ENCODE measurements around the gene CD164.
"Not testable (repeated sequence)": the region's sequence is repeated elsewhere in the genome, so short reads cannot be mapped to it uniquely, and the experiment has no call there.

Gene CD164

DNA sequence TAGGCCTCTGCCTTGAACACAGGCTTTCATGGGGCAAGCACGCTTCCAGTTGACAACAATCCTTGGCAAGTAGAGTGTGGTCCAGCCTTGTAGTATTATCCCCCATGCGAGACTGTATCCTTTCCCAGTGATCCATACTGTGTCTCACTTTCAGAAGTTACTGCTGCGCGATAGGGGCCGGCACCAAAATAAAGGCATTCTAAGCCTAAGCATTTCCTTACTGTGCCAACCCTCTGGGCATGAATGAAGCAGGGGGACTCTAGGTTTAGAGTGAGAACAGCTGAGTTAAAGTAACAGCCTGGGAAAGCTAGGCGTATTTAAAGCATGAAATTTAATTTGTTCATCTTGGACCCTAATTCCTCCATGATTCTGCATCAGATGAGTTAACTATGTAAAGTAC, 39.4 kb downstream of the CD164 start:
- no peak for DNase-seq (ENCODE audit: low read depth)

DNA sequence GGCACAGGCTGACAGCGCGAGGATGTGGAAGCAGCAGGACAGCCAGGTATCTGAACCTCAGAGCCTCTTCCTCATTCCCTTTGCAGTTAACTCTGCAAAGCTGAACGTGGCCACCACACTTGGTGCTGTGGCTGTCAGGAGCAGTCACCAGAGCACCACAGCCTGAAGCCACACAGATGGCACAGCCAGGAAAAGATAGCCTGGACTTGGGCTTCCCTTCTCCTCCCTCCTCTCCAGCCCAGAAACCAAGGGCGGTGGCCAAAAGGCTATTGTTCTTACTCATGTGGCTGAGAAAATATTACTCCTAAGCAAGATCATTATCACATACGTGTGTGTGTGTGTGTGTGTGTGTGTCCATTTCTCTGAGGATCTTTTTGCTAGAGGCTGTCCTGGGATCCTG, 39.8 kb downstream of the CD164 start:
- DNase-seq (ENCODE audit: low read depth), result no peak

DNA sequence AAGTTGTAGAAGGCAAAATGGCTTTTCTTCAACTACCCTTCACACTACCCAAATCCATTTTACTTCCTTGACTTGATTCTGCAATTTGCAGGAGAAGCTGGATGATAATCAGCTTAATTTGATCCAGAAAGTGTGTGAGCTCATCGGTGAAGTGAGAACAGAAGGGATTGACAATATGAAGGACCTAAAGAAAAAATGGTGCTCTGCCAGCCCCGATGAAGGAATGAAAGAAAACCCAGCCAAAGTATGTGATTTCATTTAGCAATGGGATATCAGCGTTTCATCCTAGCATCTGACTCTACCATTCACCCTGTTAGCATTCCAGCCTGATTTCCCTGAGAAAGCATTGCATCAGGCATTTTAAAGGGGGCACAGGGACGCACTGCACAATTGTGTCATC, 41.5 kb downstream of the CD164 start:
- no peak for DNase-seq (ENCODE audit: low read depth)

DNA sequence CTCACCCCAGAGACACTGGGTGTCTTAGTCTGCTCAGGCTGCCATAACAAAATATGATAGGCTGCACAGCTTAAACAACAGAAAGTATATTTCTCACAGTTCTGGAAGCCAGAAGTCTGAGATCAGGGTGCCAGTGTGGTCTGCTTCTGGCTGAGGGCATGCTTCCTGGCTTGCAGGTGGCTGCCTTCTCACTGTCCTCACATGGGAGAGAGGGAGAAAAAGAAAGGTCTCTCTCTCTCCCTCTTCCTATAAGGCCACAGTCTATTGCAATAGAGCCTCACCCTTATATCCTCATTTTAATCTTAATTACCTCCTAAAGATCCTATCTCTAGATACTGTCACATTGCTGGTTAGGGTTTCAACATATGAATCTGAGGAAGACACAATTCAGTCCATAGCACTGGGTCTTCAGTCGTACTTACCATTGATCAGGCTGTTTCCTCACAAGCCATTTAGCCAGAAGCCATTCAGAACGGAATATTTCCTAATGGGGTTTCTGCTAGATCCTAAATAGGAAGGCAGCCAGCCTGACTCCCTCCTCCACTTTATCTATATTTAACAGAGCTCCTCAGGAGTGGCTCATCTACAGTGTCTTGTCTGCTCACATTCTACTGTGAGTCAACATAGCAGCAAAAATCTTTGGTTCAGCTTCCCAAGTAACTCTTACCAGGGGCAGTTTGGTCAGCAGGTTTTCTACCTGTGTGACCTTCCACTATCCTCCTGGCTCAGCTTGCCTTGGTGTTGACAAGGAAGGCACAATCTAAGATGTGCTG, 42.2 kb downstream of the CD164 start:
- no peak for DNase-seq (ENCODE audit: low read depth)

DNA sequence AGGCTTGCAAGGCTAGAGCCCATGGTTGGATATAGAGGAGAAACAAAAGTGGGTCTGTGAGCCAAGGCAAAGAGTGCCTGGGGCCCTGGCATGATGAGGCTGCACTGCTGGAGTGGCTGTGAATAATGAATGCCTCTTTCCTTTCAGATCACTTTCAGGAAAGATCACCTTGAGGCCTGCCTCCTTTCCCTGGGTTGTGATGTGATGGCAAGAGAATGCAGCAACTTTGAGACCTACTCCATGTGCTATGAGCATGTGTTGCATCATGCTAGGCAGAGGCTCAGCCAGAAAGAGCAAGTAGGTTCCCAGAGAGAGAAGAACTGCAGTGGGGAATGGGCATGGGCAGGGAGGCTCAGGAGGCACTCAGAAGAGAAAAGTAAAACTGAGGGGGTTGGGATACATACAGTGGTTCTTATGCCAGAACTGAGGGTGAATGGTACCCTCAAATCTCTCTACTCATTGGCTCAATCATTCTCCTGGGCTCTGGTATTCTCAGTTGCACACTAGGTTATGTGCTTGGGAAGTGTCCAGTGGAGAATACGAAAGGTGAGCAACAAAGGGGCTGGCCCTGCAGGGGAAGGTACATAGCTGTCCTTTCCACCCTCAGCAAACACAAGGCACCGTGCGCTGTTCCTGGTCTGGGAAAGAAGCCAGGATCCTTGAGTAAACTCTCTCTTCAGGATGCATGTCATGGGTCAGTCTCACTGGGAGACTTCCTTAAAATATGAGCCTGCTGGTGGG, 45.9 kb downstream of the CD164 start:
- DNase-seq (ENCODE audit: low read depth), result no peak

DNA sequence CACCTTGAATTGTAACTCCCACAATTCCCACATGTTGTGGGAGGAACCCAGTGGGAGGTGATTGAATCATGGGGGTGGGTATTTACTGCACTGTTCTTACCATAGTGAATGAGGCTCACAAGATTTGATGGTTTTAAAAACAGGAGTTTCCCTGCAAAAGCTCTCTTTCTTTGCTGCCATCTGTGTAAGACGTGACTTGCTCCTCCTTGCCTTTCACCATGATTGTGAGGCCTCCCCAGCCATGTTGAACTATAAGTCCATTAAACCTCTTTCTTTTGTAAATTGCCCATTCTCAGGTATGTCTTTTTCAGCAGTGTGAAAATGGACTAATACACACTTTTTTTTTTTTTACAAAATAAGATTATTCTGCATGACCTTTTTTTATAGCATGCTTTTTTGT, 48.4 kb downstream of the CD164 start:
- DNase-seq (ENCODE audit: low read depth), result not testable (repeated sequence)

DNA sequence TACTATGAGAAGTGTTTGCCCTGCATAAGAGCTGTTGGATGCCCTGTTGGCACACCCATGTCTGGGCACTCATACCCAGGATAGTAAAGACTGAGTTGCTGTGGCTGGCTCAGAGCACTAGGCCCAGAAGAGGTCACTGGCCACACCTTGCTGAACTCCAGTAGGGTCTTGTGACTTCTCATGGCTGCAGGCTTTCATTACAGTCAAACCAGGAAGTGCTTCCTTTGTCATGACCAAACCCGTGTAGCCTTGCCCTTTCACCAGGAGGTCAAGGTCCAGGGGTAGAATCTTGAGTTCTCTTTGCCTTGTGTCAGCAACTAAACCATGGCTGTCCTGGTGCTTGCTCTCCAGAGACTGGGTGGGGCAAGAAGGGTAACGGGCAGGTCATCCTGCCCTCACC, 49.5 kb downstream of the CD164 start:
- DNase-seq (ENCODE audit: low read depth), result no peak

DNA sequence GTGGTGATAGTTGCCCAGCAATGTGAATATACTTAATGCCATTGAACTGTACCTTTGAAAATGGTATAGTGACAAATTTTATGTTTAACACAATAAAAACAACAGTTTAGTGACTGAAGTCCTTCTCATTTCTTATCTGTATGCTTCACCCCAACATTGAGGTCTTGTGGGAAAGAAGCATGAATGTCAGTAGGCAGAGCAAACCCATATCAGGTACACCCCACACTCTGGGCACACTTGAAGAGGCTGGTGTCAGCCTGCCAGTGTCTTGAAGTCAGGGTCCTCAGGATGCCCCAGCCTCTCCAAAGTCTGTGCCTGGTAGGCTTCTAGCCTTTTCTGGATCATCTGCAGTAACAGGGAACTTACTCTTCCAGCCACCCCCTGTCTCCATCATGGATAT, 51.2 kb downstream of the CD164 start:
- no peak for DNase-seq (ENCODE audit: low read depth)

DNA sequence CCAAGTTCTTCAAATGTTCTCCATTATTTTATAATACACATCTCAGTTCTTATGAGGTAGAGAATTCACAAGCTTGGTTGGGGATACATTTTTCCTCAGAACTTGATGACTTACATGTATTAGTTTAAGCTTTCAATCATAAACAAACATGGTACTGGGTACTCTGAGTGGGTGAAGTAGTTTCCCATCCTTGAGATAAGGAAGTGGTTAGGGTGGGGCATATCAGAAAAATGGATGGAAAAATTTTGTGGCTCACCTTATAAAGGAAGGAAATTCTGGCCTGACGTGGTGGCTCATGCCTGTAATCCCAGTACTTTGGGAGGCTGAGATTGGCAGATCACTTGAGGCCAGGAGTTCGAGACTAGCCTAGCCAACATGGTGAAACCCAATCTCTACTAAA, 52.0 kb downstream of the CD164 start:
- no peak for DNase-seq (ENCODE audit: low read depth)

DNA sequence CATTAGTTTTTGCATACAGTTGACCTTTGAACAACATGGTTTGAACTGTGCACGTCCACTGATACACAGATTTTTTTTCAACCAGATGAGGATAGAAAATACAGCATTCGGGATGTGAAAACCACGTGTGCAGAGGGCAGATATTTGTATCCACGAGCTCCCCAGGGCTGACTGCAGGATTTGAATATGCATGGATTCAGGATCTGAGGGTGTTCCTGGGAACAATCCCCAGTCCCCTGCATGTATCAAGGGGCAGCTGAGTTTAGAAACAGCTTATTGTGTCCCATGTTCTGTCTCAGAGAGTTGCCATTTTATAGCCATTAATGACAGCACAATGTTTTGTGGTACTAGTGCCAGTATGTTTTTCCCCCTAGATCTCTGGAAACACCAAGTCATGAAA, 53.6 kb downstream of the CD164 start:
- DNase-seq (ENCODE audit: low read depth), result no peak

DNA sequence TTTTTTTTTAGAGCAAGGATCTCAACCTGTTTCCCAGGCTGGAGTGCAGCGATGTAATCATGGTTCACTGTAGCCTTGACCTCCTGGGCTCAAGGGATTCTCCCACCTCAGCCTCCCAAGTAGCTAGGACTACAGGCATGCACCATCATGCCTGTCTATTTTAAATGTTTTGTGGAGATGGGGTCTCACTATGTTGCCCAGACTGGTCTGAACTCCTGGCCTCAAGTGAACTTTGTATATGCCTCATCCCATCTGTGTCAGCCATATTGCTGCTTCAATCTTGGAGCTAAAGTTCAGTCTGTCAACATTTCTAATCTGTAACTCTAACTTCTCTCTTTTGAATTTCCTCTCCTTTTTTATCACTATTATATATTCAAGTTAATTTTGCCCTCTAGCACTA, 54.3 kb downstream of the CD164 start:
- no peak for DNase-seq (ENCODE audit: low read depth)

DNA sequence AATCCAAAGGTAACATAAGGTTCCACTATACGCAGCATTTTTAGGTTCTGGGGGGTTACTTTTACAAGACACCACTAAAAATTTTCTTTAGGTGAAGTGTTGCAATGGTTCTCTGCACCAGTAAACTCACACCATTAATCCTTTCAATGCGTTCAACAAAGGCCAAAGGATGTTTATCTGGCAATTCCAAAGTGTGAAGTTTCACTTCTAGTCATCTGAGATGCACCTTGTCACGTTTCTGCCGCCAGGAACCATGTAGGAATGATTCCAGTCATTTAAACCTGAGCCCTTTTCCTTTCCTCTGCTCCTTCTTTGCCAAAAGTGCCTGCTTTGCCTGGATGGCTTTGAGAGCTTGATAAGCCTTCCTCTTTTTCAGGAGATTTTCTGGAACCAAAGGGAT, 54.8 kb downstream of the CD164 start:
- no peak for DNase-seq (ENCODE audit: low read depth)

DNA sequence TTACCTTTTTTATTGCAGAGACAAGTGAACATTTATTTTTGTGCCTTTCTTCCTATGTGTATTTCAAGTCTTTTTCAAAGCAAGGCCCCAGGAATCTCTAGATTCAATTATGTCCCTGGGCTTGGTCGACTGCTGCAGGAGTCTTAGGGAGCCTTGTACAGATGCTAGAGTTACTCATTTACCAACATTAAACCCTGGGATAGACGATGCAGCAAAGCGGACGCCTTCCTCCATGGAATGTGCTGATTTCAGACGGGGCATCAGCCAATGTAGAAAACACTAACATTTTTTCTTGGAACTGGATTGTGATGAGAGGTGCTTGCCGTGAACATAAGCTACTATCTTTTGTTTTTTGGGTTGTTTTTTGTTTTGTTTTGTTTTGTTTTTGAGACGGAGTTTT, 55.9 kb downstream of the CD164 start:
- DNase-seq (ENCODE audit: low read depth), result no peak

DNA sequence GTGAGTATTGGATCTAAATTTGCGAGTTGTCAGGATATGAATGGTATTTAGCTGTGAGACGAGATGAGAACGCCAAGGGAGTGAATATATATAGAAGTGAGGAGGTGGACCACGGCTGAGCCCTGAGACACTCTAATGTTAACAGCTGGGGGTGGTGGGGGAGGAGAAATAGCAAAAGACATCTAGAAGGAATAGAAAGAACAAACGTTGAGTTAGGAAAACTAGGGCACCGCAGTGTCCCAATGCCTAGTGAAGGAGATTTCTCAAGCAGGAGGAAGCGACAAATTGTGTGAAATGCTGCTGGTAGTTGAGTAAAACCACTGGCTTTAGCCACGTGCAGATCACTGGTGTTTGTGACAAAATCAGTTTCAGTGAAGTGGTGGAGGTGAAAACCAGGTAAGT, 56.9 kb downstream of the CD164 start:
- DNase-seq (ENCODE audit: low read depth), result no peak

DNA sequence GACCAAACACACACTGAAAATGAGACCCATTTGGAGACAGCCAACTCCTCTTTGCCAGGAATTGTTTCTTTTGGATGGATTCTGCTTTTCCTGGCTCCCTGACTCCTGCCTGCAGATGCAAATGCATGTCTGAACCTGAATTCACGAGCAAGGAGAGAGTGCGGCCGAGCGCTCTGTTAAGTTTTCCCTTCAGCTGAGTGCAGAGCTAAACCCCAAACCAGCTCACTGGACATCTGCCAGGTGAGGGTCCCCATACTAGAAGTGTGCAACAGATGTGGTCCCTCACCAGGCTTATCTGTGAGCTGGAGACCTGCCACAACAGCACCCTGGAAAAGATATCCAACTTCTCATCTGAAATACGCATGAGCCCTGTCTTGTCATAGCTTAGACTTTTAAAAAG, 59.0 kb downstream of the CD164 start:
- DNase-seq (ENCODE audit: low read depth), result no peak

DNA sequence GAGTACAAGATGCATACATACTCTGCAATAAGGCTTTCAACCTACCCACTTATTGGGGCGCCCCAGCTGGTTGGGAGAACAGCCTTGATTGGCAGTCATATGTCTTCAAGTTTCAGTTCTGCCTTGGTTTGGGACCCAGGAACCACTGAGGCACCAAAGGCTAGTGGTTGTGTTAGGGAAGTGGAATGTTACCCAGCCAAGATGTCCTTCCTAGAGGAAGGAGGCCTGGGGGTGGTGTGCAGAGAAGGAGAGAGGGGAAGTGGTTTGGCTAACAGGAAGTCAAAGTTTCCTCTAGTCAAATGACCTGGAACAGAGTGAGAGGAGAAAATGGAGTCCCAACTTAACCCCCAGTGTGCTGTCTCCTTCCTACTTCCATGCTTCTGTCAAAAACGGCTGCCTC, 59.4 kb downstream of the CD164 start:
- DNase-seq (ENCODE audit: low read depth), result no peak

DNA sequence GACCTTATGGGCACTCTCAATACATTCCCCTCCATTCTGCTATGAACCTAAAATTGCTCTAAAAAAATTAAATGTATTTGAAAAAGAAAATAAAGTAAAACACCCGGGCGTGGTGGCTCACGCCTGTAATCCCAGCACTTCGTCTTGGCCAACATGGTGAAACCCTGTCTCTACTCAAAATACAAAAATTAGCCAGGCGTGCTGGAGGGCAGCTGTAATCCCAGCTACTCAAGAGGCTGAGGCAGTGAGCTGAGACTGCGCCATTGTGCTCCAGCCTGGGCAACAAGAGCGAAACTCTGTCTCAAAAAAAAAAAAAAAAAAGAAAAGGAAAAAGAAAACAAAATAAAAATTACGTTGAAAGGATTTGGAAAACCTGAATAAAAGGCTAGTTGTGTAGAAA, 60.5 kb downstream of the CD164 start:
- DNase-seq (ENCODE audit: low read depth), result no peak

DNA sequence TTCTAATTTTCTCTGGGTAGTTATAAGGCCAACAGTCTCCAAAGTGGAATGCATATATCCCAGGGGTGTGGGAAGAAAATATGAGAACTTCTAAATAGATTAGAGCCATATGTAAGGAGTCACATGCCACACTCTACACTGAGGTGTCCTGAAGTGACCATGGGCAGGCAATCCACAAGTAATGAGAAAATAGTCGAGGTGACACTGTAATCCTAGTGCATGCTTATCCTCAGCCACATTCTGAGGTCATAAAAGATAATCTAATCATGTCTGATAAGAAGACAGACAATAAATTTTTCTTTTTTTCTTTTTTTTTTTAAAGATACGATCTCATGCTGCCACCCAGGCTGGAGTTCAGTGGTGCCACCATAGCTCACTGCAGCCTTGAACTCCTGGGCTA, 62.2 kb downstream of the CD164 start:
- DNase-seq (ENCODE audit: low read depth), result no peak

DNA sequence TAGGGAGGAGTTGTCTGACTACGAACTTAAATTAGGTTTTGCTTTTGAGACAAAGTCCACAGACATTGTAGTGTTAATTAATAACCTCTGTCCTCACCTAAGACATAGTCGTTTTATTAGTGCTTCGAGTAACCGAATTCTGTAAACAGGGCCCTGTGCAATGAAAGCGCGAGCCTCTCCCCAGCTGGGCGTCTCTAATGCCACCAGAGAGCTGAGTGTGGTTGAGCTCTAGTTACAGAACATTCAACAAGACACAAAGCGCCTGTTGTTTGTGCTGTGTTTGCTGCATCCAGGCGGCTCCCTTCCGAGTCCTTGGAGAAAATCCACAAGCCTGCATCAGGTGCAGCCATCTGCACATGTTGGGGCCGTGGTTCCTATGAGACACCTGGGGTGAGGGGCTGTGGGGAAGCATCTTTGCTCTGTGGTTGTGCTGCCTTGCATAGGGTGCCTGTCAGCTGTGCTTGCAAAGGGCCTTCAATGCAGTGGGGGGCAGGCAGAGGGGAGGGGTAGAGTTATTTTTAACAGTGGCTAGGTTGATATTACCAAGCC, 63.9 kb downstream of the CD164 start:
- no peak for DNase-seq (ENCODE audit: low read depth)

DNA sequence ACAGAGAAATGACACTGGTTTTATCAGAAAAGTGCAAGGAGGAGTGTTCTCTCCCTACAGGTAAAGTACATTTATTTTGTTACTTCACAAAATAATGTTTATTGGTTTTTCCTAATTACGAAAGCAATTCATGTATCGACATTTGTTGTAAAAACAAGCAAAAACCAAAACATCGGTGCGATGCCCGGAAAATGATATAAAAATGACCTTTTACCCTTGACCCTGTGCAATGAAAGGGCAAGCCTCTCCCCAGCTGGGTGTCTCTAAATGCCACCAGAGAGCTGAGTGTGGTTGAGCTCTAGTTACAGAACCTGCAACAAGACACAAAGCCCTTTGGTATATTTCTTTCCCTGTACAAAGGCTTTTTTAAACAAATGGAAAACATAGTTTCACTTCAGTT, 65.4 kb downstream of the CD164 start:
- no peak for DNase-seq (ENCODE audit: low read depth)
